ENCODE results near the gene GYS2.

DNA sequence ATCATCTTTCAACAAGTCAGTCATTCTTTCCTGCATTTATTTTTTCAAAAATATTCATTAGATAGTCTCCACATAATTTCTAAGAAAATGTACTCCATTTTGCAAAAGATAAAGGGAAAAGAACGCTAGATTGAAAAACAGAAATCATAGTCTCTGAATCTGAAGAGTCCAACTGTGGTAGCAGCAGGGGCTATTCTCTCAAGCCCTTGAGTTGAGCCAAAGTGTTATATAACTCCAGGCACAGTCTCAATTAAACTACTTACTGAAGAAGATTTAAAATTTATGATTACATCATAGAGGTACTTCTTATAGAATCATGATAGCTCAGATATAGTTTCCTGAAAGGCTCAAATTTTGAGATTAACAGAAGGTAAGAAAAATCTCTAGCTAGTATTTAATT is 47.2 kb upstream of the GYS2 start:
- no peak for TF ChIP-seq POLR2A (IDR thresholded peaks at IDR 0.05; ENCODE audit: low read depth)
- TF ChIP-seq CTCF (IDR thresholded peaks at IDR 0.05), result no peak
